IMR-90 (cell line): Measurements from ENCODE around the gene FKBP11. TPM values are rescaled to one million over a fixed set of nuclear protein-coding genes. Genes with fewer than 3 reads are reported as not detected.

ENCODE experiments used
- ATAC-seq: fragments of 200-7000 bp; cut with Tn5 transposase; 2 replicates; pipeline ENCODE4 v1.9.1; 2020; ENCODE audit warnings: low read depth, mild to moderate bottlenecking, moderate library complexity
- BruUV-seq: library from RNA; stranded (reverse); fragments of 400-500 nt; replicated peaks from 2 replicates; lab custom pipeline; 2021; lab: Mats Ljungman, UMichigan
- CTCF ChIA-PET: fragments of 300-600 bp; formaldehyde crosslinking; extraction: SDS; loops from one replicate; lab custom pipeline; 2021; ENCODE audit warnings: antibody characterized with exemption; lab: Yijun Ruan, JAX
- POLR2A ChIA-PET: fragments of 300-600 bp; sonication (Branson Sonifier 250); formaldehyde crosslinking; loops from one replicate; lab custom pipeline; 2022; ENCODE audit warnings: antibody characterized with exemption; ENCODE audit not compliant: unreplicated experiment; lab: Charles Lee
- DNase-seq: peaks from one replicate; pipeline ENCODE4 v3.0.0; 2013
- H2AFZ ChIP-seq: replicated peaks from 2 replicates; pipeline ENCODE3; 2013; ENCODE audit warnings: low read length, mild to moderate bottlenecking; ENCODE audit not compliant: poor library complexity
- H2AK5ac ChIP-seq: 2 replicates; pipeline ENCODE4 v1.6.1; 2013; ENCODE audit warnings: low read depth, low read length, inconsistent platforms
- H2AK9ac ChIP-seq: replicated peaks from 2 replicates; pipeline ENCODE3; 2013; ENCODE audit warnings: mild to moderate bottlenecking, low read depth, low read length, moderate library complexity; ENCODE audit not compliant: poor library complexity
- H2BK120ac ChIP-seq: 2 replicates; pipeline ENCODE4 v1.6.1; 2013; ENCODE audit warnings: low read depth, low read length, inconsistent platforms
- H2BK15ac ChIP-seq: 3 replicates; pipeline ENCODE4 v1.6.1; 2013; ENCODE audit warnings: low read depth, low read length, inconsistent platforms
- H2BK20ac ChIP-seq: 2 replicates; pipeline ENCODE4 v1.6.1; 2013; ENCODE audit warnings: low read depth, mild to moderate bottlenecking, inconsistent platforms, low read length, moderate library complexity
- H2BK5ac ChIP-seq: 2 replicates; pipeline ENCODE4 v1.6.1; 2013; ENCODE audit warnings: mild to moderate bottlenecking, low read depth, low read length, inconsistent platforms; ENCODE audit not compliant: poor library complexity, severe bottlenecking
- H3K14ac ChIP-seq: replicated peaks from 2 replicates; pipeline ENCODE4 v1.6.1; 2013; ENCODE audit warnings: low read depth, low read length, inconsistent platforms
- H3K18ac ChIP-seq: 2 replicates; pipeline ENCODE4 v1.6.1; 2013; ENCODE audit warnings: low read depth, low read length, control low read depth
- H3K23ac ChIP-seq: 2 replicates; pipeline ENCODE4 v1.6.1; 2013; ENCODE audit warnings: low read depth, low read length, inconsistent platforms
- H3K27ac ChIP-seq: 2 replicates; pipeline ENCODE4 v1.5.1; 2013; ENCODE audit warnings: mild to moderate bottlenecking, control low read depth, low read length; ENCODE audit not compliant: insufficient read depth
- H3K27me3 ChIP-seq: 2 replicates; pipeline ENCODE4 v1.6.1; 2013; ENCODE audit warnings: low read length; ENCODE audit not compliant: control insufficient read depth, insufficient read depth
- H3K36me3 ChIP-seq: 2 replicates; pipeline ENCODE4 v1.6.1; 2013; ENCODE audit warnings: low read length, mixed read lengths; ENCODE audit not compliant: control insufficient read depth, insufficient read depth
- H3K4ac ChIP-seq: 2 replicates; pipeline ENCODE4 v1.6.1; 2013; ENCODE audit warnings: low read depth, low read length, inconsistent platforms
- H3K4me1 ChIP-seq: 2 replicates; pipeline ENCODE4 v1.6.1; 2013; ENCODE audit warnings: low read length, mixed read lengths; ENCODE audit not compliant: control insufficient read depth, insufficient read depth
- H3K4me2 ChIP-seq: 2 replicates; pipeline ENCODE4 v1.6.1; 2013; ENCODE audit warnings: low read depth, mild to moderate bottlenecking, control low read depth, low read length, moderate library complexity
- H3K4me3 ChIP-seq: 2 replicates; pipeline ENCODE4 v1.5.1; 2013; ENCODE audit warnings: low read depth, mild to moderate bottlenecking, control low read depth, low read length, moderate library complexity; ENCODE audit not compliant: insufficient read depth
- H3K56ac ChIP-seq: 2 replicates; pipeline ENCODE4 v1.6.1; 2013; ENCODE audit warnings: low read length, inconsistent platforms; ENCODE audit not compliant: insufficient read depth; ENCODE audit errors: extremely low read depth
- H3K79me1 ChIP-seq, 2 experiments: 2 replicates each; pipeline ENCODE4 v1.6.1; 2013; ENCODE audit warnings: low read length in 2 of 2, inconsistent platforms in 1 of 2, low read depth in 1 of 2
- H3K9ac ChIP-seq: 2 replicates; pipeline ENCODE4 v1.6.1; 2013; ENCODE audit warnings: low read depth, low read length, control low read depth
- H3K9me1 ChIP-seq: 2 replicates; pipeline ENCODE4 v1.6.1; 2013; ENCODE audit warnings: low read length, inconsistent platforms; ENCODE audit not compliant: insufficient read depth
- H3K9me3 ChIP-seq: 2 replicates; pipeline ENCODE4 v1.6.1; 2013; ENCODE audit warnings: low read length; ENCODE audit not compliant: control insufficient read depth, insufficient read depth
- H4K20me1 ChIP-seq: 2 replicates; pipeline ENCODE4 v1.6.1; 2013; ENCODE audit warnings: low read length, inconsistent platforms; ENCODE audit not compliant: insufficient read depth
- H4K5ac ChIP-seq: 2 replicates; pipeline ENCODE4 v1.6.1; 2013; ENCODE audit warnings: mild to moderate bottlenecking, low read depth, low read length, control low read depth
- H4K8ac ChIP-seq, 2 experiments: 2 replicates each; pipeline ENCODE4 v1.6.1; 2013; ENCODE audit warnings: low read depth in 2 of 2, low read length in 2 of 2, control low read depth in 1 of 2, inconsistent platforms in 1 of 2
- H4K91ac ChIP-seq: 2 replicates; pipeline ENCODE4 v1.6.1; 2013; ENCODE audit warnings: low read depth, low read length, inconsistent platforms; ENCODE audit not compliant: insufficient read depth
- BHLHE40 ChIP-seq: fragments of 150-350 bp; IDR thresholded peaks from 2 replicates; pipeline ENCODE4 v1.6.1; 2016; ENCODE audit warnings: mild to moderate bottlenecking, low read depth, low read length
- CEBPB ChIP-seq: IDR thresholded peaks from 2 replicates; pipeline ENCODE4 v1.6.1; 2012; ENCODE audit warnings: low read depth, low read length, improper control_type of control experiment
- CHD1 ChIP-seq: IDR thresholded peaks from 2 replicates; pipeline ENCODE4 v1.6.1; 2012; ENCODE audit warnings: low read depth, low read length, improper control_type of control experiment
- FOS ChIP-seq: fragments of 150-350 bp; IDR thresholded peaks from 2 replicates; pipeline ENCODE4 v1.6.1; 2016; ENCODE audit warnings: low read depth, low read length
- MAFK ChIP-seq: IDR thresholded peaks from 2 replicates; pipeline ENCODE4 v1.6.1; 2012; ENCODE audit warnings: low read depth, low read length, improper control_type of control experiment
- MAZ ChIP-seq: IDR thresholded peaks from 2 replicates; pipeline ENCODE4 v1.6.1; 2012; ENCODE audit warnings: low read depth, mild to moderate bottlenecking, low read length, improper control_type of control experiment, moderate library complexity, borderline replicate concordance
- MXI1 ChIP-seq: IDR thresholded peaks from 2 replicates; pipeline ENCODE4 v1.6.1; 2012; ENCODE audit warnings: low read depth, mild to moderate bottlenecking, low read length, moderate library complexity, borderline replicate concordance
- NFE2L2 ChIP-seq: fragments of 150-350 bp; IDR thresholded peaks from 2 replicates; pipeline ENCODE4 v1.6.1; 2016; ENCODE audit warnings: low read depth, mild to moderate bottlenecking, low read length
- POLR2A ChIP-seq: IDR thresholded peaks from 2 replicates; pipeline ENCODE4 v1.6.1; 2012; ENCODE audit warnings: mild to moderate bottlenecking, low read depth, low read length
- RAD21 ChIP-seq: IDR thresholded peaks from 2 replicates; pipeline ENCODE4 v1.6.1; 2012; ENCODE audit warnings: low read length, improper control_type of control experiment
- RCOR1 ChIP-seq: IDR thresholded peaks from 2 replicates; pipeline ENCODE4 v1.6.1; 2012; ENCODE audit warnings: mild to moderate bottlenecking, low read length, improper control_type of control experiment; ENCODE audit not compliant: insufficient replicate concordance
- RFX5 ChIP-seq: IDR thresholded peaks from 2 replicates; pipeline ENCODE4 v1.8.0; 2012; ENCODE audit warnings: low read depth, mild to moderate bottlenecking, low read length, moderate library complexity
- SMC3 ChIP-seq: fragments of 150-350 bp; IDR thresholded peaks from 2 replicates; pipeline ENCODE4 v1.6.1; 2016; ENCODE audit warnings: low read depth, mild to moderate bottlenecking, antibody characterized with exemption, low read length, moderate library complexity
- WGBS, 2 experiments: methylation state at CpG; one replicate each; pipeline versions ENCODE4 v1.1.5 to v1.1.7; 2013; ENCODE audit warnings: missing lambda C conversion rate in 2 of 2; ENCODE audit not compliant: insufficient read length in 1 of 2; ENCODE audit errors: extremely low coverage in 2 of 2; 5-methylcytosine and 5-hydroxymethylcytosine counted together
- dilution Hi-C: fragments of 300-500 bp; cut with HindIII; formaldehyde crosslinking; loops from one replicate; pipeline ENCODE4 v1.14.3; 2018; ENCODE audit warnings: low sequenced_read_pairs; ENCODE audit not compliant: unreplicated experiment
- in situ Hi-C: fragments of 300-500 bp; cut with MboI; formaldehyde crosslinking; loops from 3 replicates; pipeline ENCODE4 v1.14.3; 2019; ENCODE audit warnings: low sequenced_read_pairs, inconsistent platforms, mixed read lengths
- intact Hi-C: fragments of 100-400 bp; cut with micrococcal nuclease; formaldehyde crosslinking; loops from 2 replicates; pipeline ENCODE4 v1.10.0; 2022
- polyA plus RNA-seq, 3 experiments: library from polyadenylated mRNA; depleted of rRNA; stranded (reverse); fragments of >200 nt; gene quantifications; 2 replicates each; pipeline ENCODE4 v1.2.3, GENCODE V29; 2012; ENCODE audit warnings: low replicate concordance in 1 of 3
- total RNA-seq: library from RNA; depleted of rRNA; stranded (reverse); fragments of >200 nt; gene quantifications from 2 replicates; pipeline ENCODE4 v1.2.3, GENCODE V29; 2012
- TF ChIP-seq, protein P1 (sequence below): fragments of 150-350 bp; IDR thresholded peaks from 2 replicates; pipeline ENCODE4 v1.6.1; 2016; ENCODE audit warnings: low read depth, mild to moderate bottlenecking, low read length, moderate library complexity, borderline replicate concordance
- TF ChIP-seq, protein P2 (sequence below): fragments of 150-350 bp; IDR thresholded peaks from 2 replicates; pipeline ENCODE4 v1.6.1; 2017; ENCODE audit warnings: mild to moderate bottlenecking, antibody characterized with exemption, low read length, low read depth

Gene FKBP11
- total and polyA plus RNA-seq, 2 of the 4 experiments (the other 2 are of a cell fraction), result 5.0 to 40.0 TPM

DNA sequence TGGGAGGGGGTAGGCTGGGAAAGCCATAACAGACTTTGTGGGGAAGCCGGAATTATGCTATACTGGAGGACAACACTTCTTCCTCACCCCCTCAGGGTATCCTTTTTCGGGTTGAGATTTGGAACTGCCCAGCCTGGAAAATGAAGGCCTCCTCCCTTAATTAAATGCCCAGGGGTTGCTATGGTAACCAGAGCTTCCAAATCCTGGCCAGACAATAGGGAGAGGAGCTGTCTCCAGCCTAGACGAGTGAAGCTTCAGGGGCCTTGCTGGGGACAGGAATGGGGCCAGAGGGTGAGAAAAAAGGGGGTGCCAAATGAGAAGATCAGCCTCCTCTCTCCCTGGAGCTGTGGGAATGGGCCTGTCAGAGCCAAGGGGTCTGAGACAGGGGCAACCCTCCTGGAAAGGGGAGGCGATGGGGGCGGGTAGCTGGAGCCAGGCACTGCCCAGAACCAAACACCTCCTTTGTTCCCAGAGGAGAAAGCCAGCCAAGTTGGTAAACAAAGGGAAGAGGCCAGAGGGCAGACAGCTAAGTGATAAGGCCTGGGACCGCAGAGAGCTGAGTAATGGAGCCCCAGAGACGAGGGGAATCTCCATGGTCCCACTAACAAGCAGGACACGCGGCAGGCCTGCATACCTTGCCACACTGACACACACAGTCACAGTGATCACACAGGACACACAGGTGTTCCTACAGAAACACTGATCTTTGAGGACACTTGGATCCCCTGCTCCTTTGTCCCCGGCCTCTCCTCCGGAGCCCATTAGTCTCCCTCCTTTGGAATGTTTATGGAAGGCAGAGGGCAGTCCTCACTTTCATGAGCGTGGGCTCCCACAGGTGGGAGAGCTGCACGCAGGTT is 41.8 kb downstream of the FKBP11 start (continued):
- TF ChIP-seq SMC3 (no peak), CHD1 (no peak), MXI1 (no peak)

DNA sequence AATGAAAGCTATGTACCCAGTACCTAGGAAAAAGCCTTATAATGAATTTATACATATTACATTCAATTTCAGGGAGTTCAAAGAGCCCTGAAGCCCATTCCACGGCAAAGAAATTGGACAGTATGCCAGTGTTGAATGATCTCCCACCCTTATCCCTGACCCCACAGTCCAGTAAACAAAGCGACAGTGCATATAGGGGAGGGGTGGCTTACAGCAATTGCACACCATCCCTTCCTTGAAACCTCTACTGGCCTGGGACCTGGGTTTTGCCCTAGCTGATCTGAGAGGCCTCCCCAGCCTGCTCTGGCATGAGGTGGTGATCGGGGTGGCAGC is 42.4 kb downstream of the FKBP11 start:
- ChIA-PET POLR2A (no interaction called here), CTCF (interaction anchor here (1.0 to 2.7 kb wide), 3 partner anchors 7 to 30 kb away, joined by 3 to 11 read pairs (median 5); no protein-coding TSS in a partner anchor)
- Histone ChIP-seq H3K9me3 (no peaks in the 10 kb centered on the region), H3K79me1 (no peaks in the 10 kb centered on the region), H3K4me1 (peaks cover 15% of the 10 kb centered on the region), H3K56ac (no peak overlapping the region), H2AFZ (no peak overlapping the region), H4K8ac (peak overlapping the region in 1 of 2 experiments; percentile 30; a peak in 1 of 4 replicates), H3K4ac (no peak overlapping the region), H3K4me2 (no peak overlapping the region), H3K27me3 (peaks cover 10% of the 10 kb centered on the region), H4K20me1 (no peaks in the 10 kb centered on the region), H4K91ac (no peak overlapping the region; the same call in 1 of the 2 replicates), H4K5ac (no peak overlapping the region; the same call in 1 of the 2 replicates), H2BK15ac (peak overlapping the region; percentile 14; the same call in 1 of the 3 replicates), H3K27ac (no peak overlapping the region), H2BK120ac (peak overlapping the region; percentile 53; the same call in 1 of the 2 replicates), H3K14ac (no peak overlapping the region), H3K9me1 (no peaks in the 10 kb centered on the region; the same call in 1 of the 2 replicates), H2BK5ac (no peak overlapping the region), H2AK5ac (no peak overlapping the region; the same call in 1 of the 2 replicates), H3K36me3 (no peaks in the 10 kb centered on the region), H3K9ac (no peak overlapping the region), H3K18ac (no peak overlapping the region), H3K4me3 (no peak overlapping the region), H3K23ac (0 out of 2 replicates have a peak overlapping the region, but pooled peaks have one; percentile 6), H2BK20ac (peak overlapping the region; percentile 30; the same call in 1 of the 2 replicates), H2AK9ac (no peak overlapping the region)
- dilution Hi-C loops, result no loop called here
- DNase-seq (no peak), ATAC-seq (no peak)
- intact Hi-C loops, result no loop called here
- in situ Hi-C loops, result no loop called here
- no CpG with 5 or more reads among the region's 3 CpGs for WGBS, 2 experiments
- BruUV-seq, result no TSS peak
- no peak for TF ChIP-seq CEBPB
- no peak for TF ChIP-seq RFX5
- TF ChIP-seq SMC3, result no peak
- TF ChIP-seq MAZ, result no peak
- no peak for TF ChIP-seq FOS
- no peak for TF ChIP-seq MXI1
- TF ChIP-seq POLR2A, result no peak
- TF ChIP-seq, protein P1, sequence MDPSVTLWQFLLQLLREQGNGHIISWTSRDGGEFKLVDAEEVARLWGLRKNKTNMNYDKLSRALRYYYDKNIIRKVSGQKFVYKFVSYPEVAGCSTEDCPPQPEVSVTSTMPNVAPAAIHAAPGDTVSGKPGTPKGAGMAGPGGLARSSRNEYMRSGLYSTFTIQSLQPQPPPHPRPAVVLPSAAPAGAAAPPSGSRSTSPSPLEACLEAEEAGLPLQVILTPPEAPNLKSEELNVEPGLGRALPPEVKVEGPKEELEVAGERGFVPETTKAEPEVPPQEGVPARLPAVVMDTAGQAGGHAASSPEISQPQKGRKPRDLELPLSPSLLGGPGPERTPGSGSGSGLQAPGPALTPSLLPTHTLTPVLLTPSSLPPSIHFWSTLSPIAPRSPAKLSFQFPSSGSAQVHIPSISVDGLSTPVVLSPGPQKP, result no peak
- TF ChIP-seq, protein P2, sequence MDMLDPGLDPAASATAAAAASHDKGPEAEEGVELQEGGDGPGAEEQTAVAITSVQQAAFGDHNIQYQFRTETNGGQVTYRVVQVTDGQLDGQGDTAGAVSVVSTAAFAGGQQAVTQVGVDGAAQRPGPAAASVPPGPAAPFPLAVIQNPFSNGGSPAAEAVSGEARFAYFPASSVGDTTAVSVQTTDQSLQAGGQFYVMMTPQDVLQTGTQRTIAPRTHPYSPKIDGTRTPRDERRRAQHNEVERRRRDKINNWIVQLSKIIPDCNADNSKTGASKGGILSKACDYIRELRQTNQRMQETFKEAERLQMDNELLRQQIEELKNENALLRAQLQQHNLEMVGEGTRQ, result no peak
- TF ChIP-seq RCOR1, result no peak
- no peak for TF ChIP-seq NFE2L2
- no peak for TF ChIP-seq MAFK
- no peak for TF ChIP-seq CHD1
- no peak for TF ChIP-seq RAD21
- no peak for TF ChIP-seq BHLHE40
